Measurements from ENCODE around the gene STXBP1. TPM values are rescaled to one million over a fixed set of nuclear protein-coding genes. Genes with fewer than 3 reads are reported as not detected.

Gene STXBP1
- total RNA-seq, 1 donor from 2014 or later: 44.9 TPM

DNA sequence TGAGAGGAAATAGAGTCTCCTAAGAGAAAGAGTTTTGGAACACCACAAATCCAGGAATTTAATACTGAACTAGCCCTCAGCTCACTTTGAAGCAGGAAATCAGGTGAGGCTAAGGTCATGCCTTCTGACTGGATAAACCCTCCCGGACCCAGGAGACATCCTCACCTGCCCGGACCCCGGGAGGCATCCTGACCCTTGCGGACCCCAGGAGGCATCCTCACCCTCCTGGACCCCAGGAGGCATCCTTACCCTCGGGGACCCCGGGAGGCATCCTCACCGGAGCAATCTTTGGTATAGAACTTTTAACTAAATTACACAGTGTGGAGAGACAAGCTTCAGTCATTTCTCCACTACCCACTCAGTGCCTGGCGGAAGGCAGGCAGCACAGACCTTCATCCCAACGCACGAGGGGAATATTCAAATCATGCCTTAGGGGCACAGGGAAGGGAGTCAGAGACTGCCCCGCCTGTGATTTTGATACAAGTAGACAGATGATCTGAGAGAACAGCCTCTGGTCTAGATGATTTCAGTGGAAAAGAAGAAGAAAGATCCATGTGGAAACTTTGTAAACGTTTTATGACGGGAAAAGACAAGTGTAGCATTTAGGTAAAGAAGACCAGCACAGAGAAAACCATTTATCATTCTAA lies 21.3 kb downstream of the STXBP1 start:
- H3K4me3 Mint-ChIP-seq (ENCODE audit: unreplicated experiment): no peak overlapping the region

DNA sequence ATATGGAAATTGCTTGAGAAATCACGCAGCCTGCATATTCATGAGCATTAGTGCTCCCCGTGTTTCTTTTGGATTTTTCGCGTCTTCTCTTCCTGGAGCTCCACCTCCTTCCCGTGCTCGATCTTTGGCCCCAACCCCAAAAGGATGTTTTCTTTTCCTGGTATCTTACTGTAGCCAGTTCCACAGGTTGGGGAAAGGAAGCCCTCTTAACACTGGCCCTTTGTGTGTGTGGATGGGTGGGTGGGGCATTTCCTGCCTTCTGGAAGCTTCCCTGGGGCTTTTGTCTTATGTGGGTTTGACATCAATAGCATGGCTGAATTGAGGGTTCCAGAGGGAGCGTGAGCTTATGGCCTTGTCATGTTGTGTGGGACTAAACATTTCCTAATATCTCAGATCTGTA lies 21.9 kb downstream of the STXBP1 start:
- H3K27ac Mint-ChIP-seq (ENCODE audit: unreplicated experiment): no peak overlapping the region
- no peaks in the 10 kb centered on the region for H3K27me3 Mint-ChIP-seq (ENCODE audit: unreplicated experiment)
- peaks cover 31% of the 10 kb centered on the region for H3K4me1 Mint-ChIP-seq (ENCODE audit: unreplicated experiment)

More for the DNA sequence above, 21.3 kb downstream of the STXBP1 start:
- Mint-ChIP-seq H3K4me1 (ENCODE audit: unreplicated experiment) (peaks cover 31% of the 10 kb centered on the region), H3K27me3 (ENCODE audit: unreplicated experiment) (no peaks in the 10 kb centered on the region), H3K9me3 (ENCODE audit: unreplicated experiment) (no peaks in the 10 kb centered on the region), H3K27ac (ENCODE audit: unreplicated experiment) (no peak overlapping the region), H3K36me3 (ENCODE audit: unreplicated experiment) (peaks cover 6% of the 10 kb centered on the region)
- no peak for DNase-seq (ENCODE audit: extremely low spot score, unreplicated experiment)
- TF ChIP-seq, protein P1, sequence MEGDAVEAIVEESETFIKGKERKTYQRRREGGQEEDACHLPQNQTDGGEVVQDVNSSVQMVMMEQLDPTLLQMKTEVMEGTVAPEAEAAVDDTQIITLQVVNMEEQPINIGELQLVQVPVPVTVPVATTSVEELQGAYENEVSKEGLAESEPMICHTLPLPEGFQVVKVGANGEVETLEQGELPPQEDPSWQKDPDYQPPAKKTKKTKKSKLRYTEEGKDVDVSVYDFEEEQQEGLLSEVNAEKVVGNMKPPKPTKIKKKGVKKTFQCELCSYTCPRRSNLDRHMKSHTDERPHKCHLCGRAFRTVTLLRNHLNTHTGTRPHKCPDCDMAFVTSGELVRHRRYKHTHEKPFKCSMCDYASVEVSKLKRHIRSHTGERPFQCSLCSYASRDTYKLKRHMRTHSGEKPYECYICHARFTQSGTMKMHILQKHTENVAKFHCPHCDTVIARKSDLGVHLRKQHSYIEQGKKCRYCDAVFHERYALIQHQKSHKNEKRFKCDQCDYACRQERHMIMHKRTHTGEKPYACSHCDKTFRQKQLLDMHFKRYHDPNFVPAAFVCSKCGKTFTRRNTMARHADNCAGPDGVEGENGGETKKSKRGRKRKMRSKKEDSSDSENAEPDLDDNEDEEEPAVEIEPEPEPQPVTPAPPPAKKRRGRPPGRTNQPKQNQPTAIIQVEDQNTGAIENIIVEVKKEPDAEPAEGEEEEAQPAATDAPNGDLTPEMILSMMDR (IDR thresholded peaks at IDR 0.05): no peak

DNA sequence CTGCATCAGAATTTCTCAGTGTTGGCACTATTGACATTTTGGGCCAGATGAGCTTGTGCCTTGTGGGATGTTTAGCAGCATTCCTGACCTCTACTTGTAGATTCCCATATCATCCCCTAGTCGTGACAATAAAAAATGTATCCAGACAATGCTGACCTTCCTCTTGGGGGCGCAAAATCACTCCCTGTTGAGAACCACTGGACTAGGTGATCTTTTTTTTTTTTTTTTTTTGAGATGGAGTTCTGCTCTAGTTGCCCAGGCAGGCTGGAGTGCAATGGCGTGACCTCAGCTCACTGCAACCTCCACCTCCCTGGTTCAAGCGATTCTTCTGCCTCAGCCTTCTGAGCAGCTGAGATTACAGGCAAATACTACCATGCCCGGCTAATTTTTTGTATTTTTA lies 22.6 kb downstream of the STXBP1 start:
- Mint-ChIP-seq H3K9me3 (ENCODE audit: unreplicated experiment) (no peaks in the 10 kb centered on the region), H3K27ac (ENCODE audit: unreplicated experiment) (no peak overlapping the region)

More for the DNA sequence above, 21.9 kb downstream of the STXBP1 start:
- peaks cover 6% of the 10 kb centered on the region for H3K36me3 Mint-ChIP-seq (ENCODE audit: unreplicated experiment)
- H3K4me3 Mint-ChIP-seq (ENCODE audit: unreplicated experiment): no peak overlapping the region
- no peaks in the 10 kb centered on the region for H3K9me3 Mint-ChIP-seq (ENCODE audit: unreplicated experiment)
- TF ChIP-seq, protein P1 (IDR thresholded peaks at IDR 0.05): no peak
- no peak for DNase-seq (ENCODE audit: extremely low spot score, unreplicated experiment)

DNA sequence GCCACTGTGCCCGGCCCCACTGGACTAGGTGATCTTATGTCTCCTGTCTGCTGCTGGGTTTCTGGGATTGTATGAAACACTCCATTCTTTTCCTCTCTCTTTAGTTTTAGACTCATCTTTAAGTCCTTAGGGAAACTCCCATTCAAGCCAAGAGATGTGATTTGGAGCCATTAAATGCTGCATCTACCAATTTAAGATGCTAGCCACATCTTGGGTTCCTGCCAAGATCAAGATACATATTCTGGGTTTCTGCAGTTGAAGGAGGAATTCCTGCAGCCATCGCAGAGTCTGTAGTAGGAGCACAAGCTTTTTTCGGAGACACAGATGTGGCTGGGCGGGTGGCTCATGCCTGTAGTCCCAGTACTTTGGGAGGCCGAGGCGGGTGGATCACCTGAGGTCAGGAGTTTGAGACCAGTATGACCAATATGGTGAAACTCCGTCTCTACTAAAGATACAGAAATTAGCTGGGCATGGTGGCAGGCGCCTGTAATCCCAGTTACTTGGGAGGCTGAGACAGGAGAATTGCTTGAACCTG lies 23.2 kb downstream of the STXBP1 start:
- Mint-ChIP-seq H3K36me3 (ENCODE audit: unreplicated experiment) (peaks cover 6% of the 10 kb centered on the region), H3K27me3 (ENCODE audit: unreplicated experiment) (no peaks in the 10 kb centered on the region), H3K4me3 (ENCODE audit: unreplicated experiment) (no peak overlapping the region), H3K27ac (ENCODE audit: unreplicated experiment) (no peak overlapping the region), H3K9me3 (ENCODE audit: unreplicated experiment) (no peaks in the 10 kb centered on the region), H3K4me1 (ENCODE audit: unreplicated experiment) (peaks cover 26% of the 10 kb centered on the region)
- TF ChIP-seq, protein P1 (IDR thresholded peaks at IDR 0.05): no peak
- no peak for DNase-seq (ENCODE audit: extremely low spot score, unreplicated experiment)

More for the DNA sequence above, 22.6 kb downstream of the STXBP1 start:
- DNase-seq (ENCODE audit: extremely low spot score, unreplicated experiment): no peak
- peaks cover 26% of the 10 kb centered on the region for H3K4me1 Mint-ChIP-seq (ENCODE audit: unreplicated experiment)
- TF ChIP-seq, protein P1 (IDR thresholded peaks at IDR 0.05): no peak
- H3K4me3 Mint-ChIP-seq (ENCODE audit: unreplicated experiment): no peak overlapping the region
- no peaks in the 10 kb centered on the region for H3K27me3 Mint-ChIP-seq (ENCODE audit: unreplicated experiment)
- H3K36me3 Mint-ChIP-seq (ENCODE audit: unreplicated experiment): peaks cover 6% of the 10 kb centered on the region

DNA sequence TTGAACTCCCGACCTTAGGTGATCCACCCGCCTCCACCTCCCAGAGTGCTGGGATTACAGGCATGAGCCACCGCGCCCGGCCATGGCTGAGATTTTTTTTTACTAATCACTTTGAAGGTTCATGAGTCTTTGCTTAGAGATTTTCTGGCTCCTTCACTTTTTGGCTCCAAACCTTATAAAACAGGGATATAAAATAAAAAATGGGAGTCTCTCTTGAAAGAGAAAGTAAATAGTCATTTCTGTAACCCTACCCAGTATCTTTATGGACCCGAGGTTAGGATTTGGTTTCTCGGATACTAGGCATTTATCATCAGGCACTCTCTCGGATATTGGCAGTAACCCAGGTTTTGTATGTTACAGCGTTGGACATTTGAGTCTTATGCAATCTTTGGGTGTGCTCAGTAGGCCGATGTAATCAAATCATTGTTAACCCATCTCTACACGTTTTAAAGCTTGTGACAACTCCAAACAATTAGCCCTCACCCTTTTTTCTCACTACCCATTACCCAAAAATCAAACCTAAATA lies 25.3 kb downstream of the STXBP1 start:
- no peak for DNase-seq (ENCODE audit: extremely low spot score, unreplicated experiment)
- no peaks in the 10 kb centered on the region for H3K27me3 Mint-ChIP-seq (ENCODE audit: unreplicated experiment)
- H3K4me3 Mint-ChIP-seq (ENCODE audit: unreplicated experiment): no peak overlapping the region
- peaks cover 35% of the 10 kb centered on the region for H3K4me1 Mint-ChIP-seq (ENCODE audit: unreplicated experiment)
- no peaks in the 10 kb centered on the region for H3K36me3 Mint-ChIP-seq (ENCODE audit: unreplicated experiment)
- no peaks in the 10 kb centered on the region for H3K9me3 Mint-ChIP-seq (ENCODE audit: unreplicated experiment)
- peak overlapping the region; percentile 38 for H3K27ac Mint-ChIP-seq (ENCODE audit: unreplicated experiment)
- TF ChIP-seq, protein P1 (IDR thresholded peaks at IDR 0.05): no peak

Measured in osteocyte (in vitro differentiated cells).